KBM-7 (cell line): ENCODE results near the gene ZNF579.
A peak's percentile ranks its signal among the peaks of the same experiment; 100 is the strongest.

Source experiments
- DNase-seq: peaks from one replicate; pipeline ENCODE4 v3.0.0-alpha.2; 2015
- in situ Hi-C: fragments of 300-500 bp; cut with MboI; formaldehyde crosslinking; loops from 2 replicates; pipeline ENCODE4 v1.14.3; 2020; ENCODE audit warnings: low sequenced_read_pairs, low pct_unique_long_range_greater_than_20kb, mixed read lengths

ZNF579 gene

DNA sequence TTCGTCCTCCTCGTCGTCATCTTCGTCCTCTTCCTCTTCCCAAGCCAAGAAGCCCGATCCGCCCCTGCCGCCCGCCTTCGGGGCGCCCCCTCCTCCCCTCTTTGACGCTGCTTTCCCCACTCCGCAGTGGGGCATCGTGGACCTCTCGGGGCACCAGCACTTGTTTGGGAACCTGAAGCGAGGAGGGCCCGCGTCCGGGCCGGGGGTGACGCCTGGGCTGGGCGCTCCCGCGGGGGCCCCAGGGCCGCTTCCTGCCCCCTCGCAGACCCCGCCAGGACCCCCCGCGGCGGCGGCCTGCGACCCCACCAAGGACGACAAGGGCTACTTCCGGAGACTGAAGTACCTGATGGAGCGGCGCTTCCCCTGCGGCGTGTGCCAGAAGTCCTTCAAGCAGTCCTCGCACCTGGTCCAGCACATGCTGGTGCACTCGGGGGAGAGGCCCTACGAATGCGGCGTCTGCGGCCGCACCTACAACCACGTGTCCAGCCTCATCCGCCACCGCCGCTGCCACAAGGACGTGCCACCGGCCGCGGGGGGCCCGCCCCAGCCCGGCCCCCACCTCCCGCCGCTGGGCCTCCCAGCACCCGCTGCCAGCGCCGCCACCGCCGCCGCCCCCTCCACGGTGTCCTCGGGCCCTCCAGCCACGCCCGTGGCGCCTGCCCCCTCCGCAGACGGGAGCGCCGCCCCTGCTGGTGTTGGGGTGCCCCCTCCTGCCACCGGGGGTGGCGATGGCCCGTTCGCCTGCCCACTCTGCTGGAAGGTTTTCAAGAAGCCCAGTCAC lies 33.5 kb upstream of the ZNF579 start:
- DNase-seq = no peak
- in situ Hi-C loops = no loop called here

DNA sequence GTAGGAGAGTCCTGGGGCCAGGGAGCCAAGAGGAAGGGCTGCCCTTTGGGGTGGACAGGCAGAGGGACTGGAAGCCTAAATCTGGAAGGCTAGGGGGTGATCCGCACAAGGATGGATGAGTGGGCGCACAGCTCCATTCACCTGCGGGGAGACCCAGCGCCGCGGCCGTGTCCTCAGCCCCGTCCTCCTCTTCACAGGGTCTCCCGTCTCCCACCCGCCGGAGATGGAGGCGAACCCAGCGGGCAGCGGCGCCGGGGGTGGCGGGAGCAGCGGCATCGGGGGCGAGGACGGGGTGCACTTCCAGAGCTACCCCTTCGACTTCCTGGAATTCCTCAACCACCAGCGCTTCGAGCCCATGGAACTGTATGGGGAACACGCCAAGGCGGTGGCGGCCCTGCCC lies 32.7 kb upstream of the ZNF579 start:
- in situ Hi-C loops = no loop called here
- no peak for DNase-seq

- in situ Hi-C loops = no loop called here
- no peak for DNase-seq
Measured at GRCh38 chr19:55611983-55612645, 31.5 kb upstream of the ZNF579 start.

GRCh38 chr19:55611300-55611982 lies 30.8 kb upstream of the ZNF579 start:
- in situ Hi-C loops = no loop called here
- no peak for DNase-seq

GRCh38 chr19:55609326-55609725 lies 28.7 kb upstream of the ZNF579 start:
- in situ Hi-C loops = no loop called here
- DNase-seq = no peak

DNA sequence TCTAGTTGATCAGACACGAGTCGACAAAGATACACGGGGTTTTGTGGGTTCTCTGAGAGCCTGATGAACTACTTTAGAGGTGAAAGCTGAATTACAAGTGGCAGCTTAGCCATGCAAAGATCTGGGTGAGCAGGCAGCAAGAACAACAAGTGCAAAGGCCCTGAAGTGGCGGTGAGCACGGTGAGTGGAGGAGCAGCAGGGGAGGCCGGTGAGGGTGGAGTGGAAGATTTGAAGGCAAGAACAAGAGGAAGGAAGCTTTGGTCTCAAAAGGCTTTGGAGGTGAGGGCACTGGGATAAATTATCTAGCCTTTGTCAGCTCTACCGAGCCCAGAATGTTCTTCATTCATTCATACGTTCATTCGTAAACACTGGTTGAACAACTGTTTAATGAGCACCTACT lies 26.2 kb upstream of the ZNF579 start:
- in situ Hi-C loops = no loop called here
- DNase-seq = no peak

GRCh38 chr19:55606471-55606787 lies 25.8 kb upstream of the ZNF579 start:
- DNase-seq = no peak
- in situ Hi-C loops = no loop called here

DNA sequence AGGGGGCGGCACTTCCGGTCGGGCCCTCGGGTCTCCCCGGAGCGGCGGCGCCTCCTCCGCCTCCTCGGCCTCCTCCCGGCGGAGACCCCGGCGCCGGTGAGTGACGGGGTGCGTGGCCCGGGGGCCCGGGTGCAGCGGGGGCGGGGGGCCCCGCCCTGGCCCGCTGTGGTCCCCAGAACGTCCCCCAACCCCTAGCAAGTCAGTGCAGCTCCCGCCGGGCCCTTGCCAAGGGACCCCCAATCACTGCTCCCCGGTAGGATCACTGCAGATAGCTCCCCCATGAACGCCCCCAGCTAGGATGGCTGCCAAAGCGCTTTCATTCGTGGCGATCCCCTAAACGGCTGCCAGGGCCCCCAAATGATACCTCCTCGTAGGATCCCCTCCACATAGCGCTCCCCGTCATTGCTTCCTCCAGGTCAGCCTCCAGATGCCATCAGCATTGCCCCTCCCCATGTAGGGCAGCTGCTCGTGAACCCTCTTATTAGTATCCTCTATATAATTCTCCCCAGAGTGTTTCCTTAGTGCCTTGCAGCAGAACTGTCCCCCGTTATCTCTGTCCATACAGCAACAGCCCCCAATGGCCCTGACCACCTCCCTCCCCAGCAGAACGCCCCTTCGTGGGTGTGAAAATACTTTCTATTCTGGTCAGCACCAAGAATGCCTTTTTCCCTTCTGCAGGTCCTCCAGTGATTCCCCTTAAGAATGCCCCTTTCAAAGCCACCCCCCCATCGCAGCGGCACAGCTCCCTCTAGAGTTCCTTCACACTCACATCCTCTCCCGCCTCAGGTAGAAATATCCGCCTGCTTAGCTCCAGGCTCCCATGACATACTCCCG lies 25.2 kb upstream of the ZNF579 start, which contains the start of gene ZNF865:
TSS of gene ZNF865 (plus strand) at position 11 of the 834 bp plus-strand sequence. CDS start 7,972 bp downstream, outside the sequence.
- in situ Hi-C loops = no loop called here
- DNase-seq = peak; percentile 86

DNA sequence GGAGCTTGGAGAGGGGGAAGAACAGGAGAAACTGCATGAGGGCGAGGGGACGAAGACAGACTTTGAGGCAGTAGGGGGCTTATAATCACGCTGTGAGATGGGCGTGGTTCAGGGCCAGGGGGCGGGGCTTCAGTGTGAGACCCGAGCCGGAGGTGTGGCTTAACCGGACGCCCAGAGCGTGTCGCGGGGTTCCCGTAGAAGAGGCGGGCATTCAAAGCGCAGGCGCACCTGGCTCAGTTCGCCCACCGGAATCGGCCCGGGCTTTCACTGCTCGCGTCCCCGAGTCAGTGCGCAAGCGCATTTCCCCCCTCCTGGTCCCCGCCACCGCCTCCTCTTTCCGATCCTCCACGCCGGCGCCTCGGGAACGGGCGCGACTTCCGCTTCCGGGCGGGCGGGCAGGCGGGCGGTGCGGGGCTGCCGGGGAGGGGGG lies 24.6 kb upstream of the ZNF579 start:
- in situ Hi-C loops = no loop called here
- DNase-seq = peak; percentile 96

- in situ Hi-C loops = no loop called here
- no peak for DNase-seq
Measured at GRCh38 chr19:55603581-55604292, 23.1 kb upstream of the ZNF579 start.

DNA sequence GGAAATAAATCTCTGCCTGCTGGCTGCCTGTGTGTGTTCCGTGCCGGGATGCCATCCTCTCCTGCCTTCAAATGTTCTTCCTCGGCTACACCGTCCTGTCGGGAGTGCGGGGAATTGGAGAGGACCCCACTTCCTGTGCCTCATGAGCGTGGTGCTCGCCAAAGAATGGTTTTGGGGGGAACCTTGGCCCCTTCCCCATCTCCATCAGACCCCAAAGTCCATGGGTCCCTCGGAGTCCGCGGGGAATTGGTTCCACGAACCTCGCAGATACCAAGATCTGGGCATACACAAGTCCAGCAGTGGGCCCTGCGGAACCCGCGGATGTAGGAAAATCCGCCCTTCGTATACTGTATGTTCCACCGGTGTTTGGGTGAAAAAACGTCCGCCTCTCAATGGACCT lies 22.5 kb upstream of the ZNF579 start:
- no peak for DNase-seq
- in situ Hi-C loops = no loop called here

- DNase-seq = no peak
- in situ Hi-C loops = no loop called here
Measured at GRCh38 chr19:55602104-55603001, 21.7 kb upstream of the ZNF579 start.

DNA sequence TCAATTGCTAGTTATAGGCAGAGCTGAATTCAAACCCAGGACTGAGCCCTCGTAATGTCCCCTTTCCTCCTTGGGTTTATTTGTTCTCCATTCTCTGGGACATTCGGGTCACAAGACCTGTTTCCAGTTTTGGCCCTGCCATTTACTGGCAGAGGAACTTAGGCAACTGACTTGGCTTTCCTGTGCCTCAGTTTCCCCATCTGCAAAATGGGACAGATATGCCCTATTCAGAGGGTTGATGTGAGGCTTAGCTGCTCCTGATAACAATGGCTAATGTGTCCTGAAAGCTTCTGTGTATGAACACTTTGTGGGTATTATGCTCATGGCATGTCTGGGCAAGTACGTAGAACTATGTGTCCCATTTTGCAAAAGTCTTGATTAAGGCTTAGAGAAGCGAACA lies 20.4 kb upstream of the ZNF579 start:
- DNase-seq = no peak
- in situ Hi-C loops = no loop called here

DNA sequence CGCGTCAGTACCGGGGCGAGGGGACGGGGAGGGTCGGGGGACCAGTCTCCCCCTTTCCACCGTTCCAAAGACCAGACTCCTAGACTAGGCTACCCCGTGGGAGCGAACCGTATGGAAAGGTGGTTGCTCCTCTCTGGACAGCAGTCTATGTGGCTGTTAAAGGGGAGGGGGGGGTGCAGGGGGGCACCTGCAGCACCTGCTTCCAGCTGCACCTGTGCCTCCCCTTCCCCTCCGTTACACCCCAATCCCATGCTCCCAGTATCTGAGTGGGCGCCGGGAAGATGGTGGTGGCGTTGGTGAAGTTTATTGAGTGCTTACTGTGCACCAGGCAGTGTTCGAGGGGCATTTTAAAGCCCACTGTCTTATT lies 20.0 kb upstream of the ZNF579 start:
- DNase-seq = no peak
- in situ Hi-C loops = no loop called here

DNA sequence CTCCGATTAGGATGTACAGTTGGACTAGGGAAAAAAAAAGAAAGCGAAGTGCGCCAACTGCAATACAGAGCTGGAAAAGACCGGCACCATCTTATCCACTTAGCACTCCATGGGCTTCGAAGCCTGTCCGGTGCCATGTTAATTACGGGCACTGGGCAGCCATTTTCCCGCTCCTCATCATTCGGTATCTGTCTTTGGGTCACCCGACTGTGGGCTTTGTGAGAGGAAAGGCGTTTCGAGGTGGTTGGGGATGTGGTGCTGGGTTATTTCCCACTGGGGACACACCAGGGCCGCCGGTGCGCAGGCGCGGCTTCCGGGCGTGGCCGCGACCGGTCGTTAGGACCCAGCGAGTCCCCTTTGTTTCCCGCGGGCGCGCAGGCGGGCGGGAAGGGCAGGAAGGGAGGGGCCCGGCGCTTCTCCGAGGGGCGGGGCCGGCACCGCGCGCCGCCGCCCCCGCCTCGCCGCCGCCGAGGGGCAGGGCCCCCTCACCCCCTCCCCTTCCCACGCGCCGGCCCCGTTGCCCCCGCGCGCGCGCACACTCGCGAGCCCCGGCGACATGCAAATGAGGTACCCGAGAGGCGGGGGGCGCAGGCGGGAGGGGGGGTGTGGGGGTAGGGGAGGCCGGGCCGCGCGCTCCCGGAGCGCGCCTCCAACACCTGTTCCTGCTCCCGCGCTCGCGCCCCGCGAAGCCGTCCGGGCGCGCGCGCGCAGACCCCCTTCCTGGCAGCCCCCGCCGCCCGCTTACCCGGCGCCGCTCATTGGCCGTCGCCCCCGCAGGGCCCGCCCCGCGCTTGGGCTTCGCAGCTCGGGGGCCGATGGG lies 19.4 kb upstream of the ZNF579 start, which contains the start of gene ZNF524:
TSS of gene ZNF524 (plus strand) at position 447 of the 820 bp plus-strand sequence. CDS start 1,825 bp downstream, outside the sequence.
- DNase-seq = peak; percentile 61
- in situ Hi-C loops = no loop called here

GRCh38 chr19:55599468-55599841 lies 18.8 kb upstream of the ZNF579 start, which contains the start of gene FIZ1:
TSS of gene FIZ1 (minus strand) at chr19:55599517. CDS start at chr19:55597865, 1,652 bp downstream.
- DNase-seq = peak; percentile 100
- in situ Hi-C loops = no loop called here
